ENCODE data around the gene TUSC7. TPM values are rescaled to one million over a fixed set of nuclear protein-coding genes. Genes with fewer than 3 reads are reported as not detected.

The TUSC7 gene
- total RNA-seq, 4 donors from 2014 or later = not detected

DNA sequence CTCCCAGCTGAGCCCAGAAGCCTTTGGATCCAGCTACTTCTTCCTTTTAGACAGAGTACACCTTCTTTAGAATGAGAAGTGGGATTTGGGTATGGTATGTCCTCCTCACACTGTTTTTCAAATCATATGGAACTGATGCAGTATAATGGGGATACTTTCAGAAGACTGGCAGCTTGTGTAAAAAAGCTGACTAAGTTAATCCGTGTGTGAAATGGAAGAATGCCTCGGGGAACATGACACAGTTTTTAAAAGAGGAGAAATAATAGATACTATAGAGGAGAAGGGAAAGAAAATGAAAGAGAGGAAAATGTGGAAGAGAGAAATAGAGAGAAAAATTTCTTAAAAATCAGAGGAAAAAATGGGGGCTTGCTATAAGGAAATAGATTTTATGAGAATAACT, 47.7 kb downstream of the TUSC7 start:
- no peak for TF ChIP-seq POLR2A (IDR thresholded peaks at IDR 0.05)
- TF ChIP-seq, protein P1, sequence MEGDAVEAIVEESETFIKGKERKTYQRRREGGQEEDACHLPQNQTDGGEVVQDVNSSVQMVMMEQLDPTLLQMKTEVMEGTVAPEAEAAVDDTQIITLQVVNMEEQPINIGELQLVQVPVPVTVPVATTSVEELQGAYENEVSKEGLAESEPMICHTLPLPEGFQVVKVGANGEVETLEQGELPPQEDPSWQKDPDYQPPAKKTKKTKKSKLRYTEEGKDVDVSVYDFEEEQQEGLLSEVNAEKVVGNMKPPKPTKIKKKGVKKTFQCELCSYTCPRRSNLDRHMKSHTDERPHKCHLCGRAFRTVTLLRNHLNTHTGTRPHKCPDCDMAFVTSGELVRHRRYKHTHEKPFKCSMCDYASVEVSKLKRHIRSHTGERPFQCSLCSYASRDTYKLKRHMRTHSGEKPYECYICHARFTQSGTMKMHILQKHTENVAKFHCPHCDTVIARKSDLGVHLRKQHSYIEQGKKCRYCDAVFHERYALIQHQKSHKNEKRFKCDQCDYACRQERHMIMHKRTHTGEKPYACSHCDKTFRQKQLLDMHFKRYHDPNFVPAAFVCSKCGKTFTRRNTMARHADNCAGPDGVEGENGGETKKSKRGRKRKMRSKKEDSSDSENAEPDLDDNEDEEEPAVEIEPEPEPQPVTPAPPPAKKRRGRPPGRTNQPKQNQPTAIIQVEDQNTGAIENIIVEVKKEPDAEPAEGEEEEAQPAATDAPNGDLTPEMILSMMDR (IDR thresholded peaks at IDR 0.05) = no peak
- Histone ChIP-seq H3K4me3 (replicated peaks in 1 of 3) (no peak overlapping the region), H3K27me3 (no peaks in the 10 kb centered on the region), H3K27ac (no peak overlapping the region), H3K9me3 (no peaks in the 10 kb centered on the region), H3K4me1 (no peaks in the 10 kb centered on the region), H3K36me3 (no peaks in the 10 kb centered on the region)
- no peak for DNase-seq
- intact Hi-C loops (cut with DNase I) = loop anchor here (5.0 kb wide), 1 partner anchor 615 kb away; no protein-coding TSS in a partner anchor
- 44 to 51% methylated on average over 2 of the region's 2 CpGs for WGBS, 2 donors

DNA sequence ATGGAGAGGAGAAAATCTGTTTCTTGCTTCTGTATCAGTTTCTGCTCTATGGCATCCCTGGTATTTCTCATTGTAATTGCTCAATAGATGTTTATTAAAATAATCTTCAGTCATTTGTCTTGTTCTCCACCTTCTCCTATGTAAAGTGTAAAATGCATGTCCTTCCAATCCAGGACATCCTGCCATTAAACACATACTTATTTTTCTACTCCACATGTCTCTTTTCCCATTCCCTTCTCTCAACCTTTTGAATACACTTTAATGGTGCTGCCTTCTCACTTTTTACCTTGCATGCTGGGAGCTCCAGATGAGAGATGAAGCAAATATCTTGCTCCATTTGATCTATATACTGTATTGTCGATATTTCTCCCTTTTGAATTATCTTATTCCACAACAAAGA, 49.7 kb downstream of the TUSC7 start:
- H3K4me3 ChIP-seq (replicated peaks in 1 of 3) = no peak overlapping the region
- intact Hi-C loops (cut with DNase I) = loop anchor here (5.0 kb wide), 1 partner anchor 617 kb away; no protein-coding TSS in a partner anchor
- no peak overlapping the region for H3K27ac ChIP-seq
- no peak for DNase-seq
- 80 to 85% methylated on average over 1 of the region's 1 CpG for WGBS, 2 donors
- no peak for TF ChIP-seq POLR2A (IDR thresholded peaks at IDR 0.05)
- TF ChIP-seq, protein P1 (IDR thresholded peaks at IDR 0.05) = no peak
- no peaks in the 10 kb centered on the region for H3K9me3 ChIP-seq
- no peaks in the 10 kb centered on the region for H3K36me3 ChIP-seq
- no peaks in the 10 kb centered on the region for H3K4me1 ChIP-seq
- no peaks in the 10 kb centered on the region for H3K27me3 ChIP-seq

Data from thyroid gland (tissue), 4 donors.